ENCODE measurements around the gene GPR35. TPM values are rescaled to one million over a fixed set of nuclear protein-coding genes. Genes with fewer than 3 reads are reported as not detected.
A peak's percentile ranks its signal among the peaks of the same experiment; 100 is the strongest.

The GPR35 gene
- total and polyA plus RNA-seq, 2 of the 13 experiments (the other 11 are each of a cell fraction or from before 2014, with no cell fraction given): 27.1 to 44.2 TPM

- TF ChIP-seq PAXIP1 (CRISPR knock-in tag; conservative IDR thresholded peaks at IDR 0.05) (0 out of 2 replicates have a peak, but pooled peaks have one; percentile 15), CHCHD3 (CRISPR knock-in tag; IDR thresholded peaks at IDR 0.05) (no peak), ZNF546 (CRISPR knock-in tag; conservative IDR thresholded peaks at IDR 0.05) (0 out of 2 replicates have a peak, but pooled peaks have one; percentile 34), RORA (CRISPR knock-in tag; IDR thresholded peaks at IDR 0.05) (no peak), MXD3 (CRISPR knock-in tag; IDR thresholded peaks at IDR 0.05) (no peak), ZFY (CRISPR knock-in tag; IDR thresholded peaks at IDR 0.05) (0 out of 2 replicates have a peak, but pooled peaks have one; percentile 10), ARID4A (CRISPR knock-in tag; IDR thresholded peaks at IDR 0.05; ENCODE audit: borderline replicate concordance) (peak; percentile 27), ZNF496 (CRISPR knock-in tag; IDR thresholded peaks at IDR 0.05; ENCODE audit: insufficient replicate concordance) (no peak), ZSCAN30 (CRISPR knock-in tag; IDR thresholded peaks at IDR 0.05) (no peak), ZBTB1 (CRISPR knock-in tag; IDR thresholded peaks at IDR 0.05; ENCODE audit: borderline replicate concordance) (no peak), FOXO1 (CRISPR knock-in tag; IDR thresholded peaks at IDR 0.05) (no peak), DMAP1 (CRISPR knock-in tag; IDR thresholded peaks at IDR 0.05) (no peak), XBP1 (CRISPR knock-in tag; IDR thresholded peaks at IDR 0.05) (no peak), TAF1 (CRISPR knock-in tag; IDR thresholded peaks at IDR 0.05) (no peak), EHMT2 (IDR thresholded peaks at IDR 0.05; ENCODE audit: borderline replicate concordance, low read depth, low read length) (no peak), ZNF878 (CRISPR knock-in tag; IDR thresholded peaks at IDR 0.05) (no peak), ELF3 (CRISPR knock-in tag; IDR thresholded peaks at IDR 0.05) (no peak), ERF (CRISPR knock-in tag; IDR thresholded peaks at IDR 0.05) (no peak), HNRNPL (IDR thresholded peaks at IDR 0.05; ENCODE audit: low read depth, low read length) (0 out of 2 replicates have a peak, but pooled peaks have one; percentile 15)
Measured at GRCh38 chr2:240596080-240596460, 29.2 kb upstream of the GPR35 start (continued).
